Activated gamma-delta T cell treated with anti-CD3 and anti-CD28 coated beads, Interleukin-2, amount 50 U/mL, for 16 hours (primary cell): Measurements from ENCODE around the gene LHFPL6.

Experiments used
- DNase-seq: peaks from one replicate; pipeline ENCODE4 v3.0.0-alpha.2; 2020; ENCODE audit warnings: low read depth

LHFPL6 gene

GRCh38 chr13:39306639-39307589 lies 296.1 kb downstream of the LHFPL6 start:
- DNase-seq = no peak

GRCh38 chr13:39302820-39303219 lies 300.2 kb downstream of the LHFPL6 start:
- no peak for DNase-seq

- no peak for DNase-seq
These were observed 304.0 kb downstream of the LHFPL6 start for GRCh38 chr13:39298951-39299350.

- no peak for DNase-seq
These were observed 305.3 kb downstream of the LHFPL6 start for GRCh38 chr13:39297664-39298171.

GRCh38 chr13:39297023-39297422 lies 306.0 kb downstream of the LHFPL6 start:
- no peak for DNase-seq

GRCh38 chr13:39296193-39296592 lies 306.8 kb downstream of the LHFPL6 start:
- DNase-seq = no peak
